PFSK-1 (cell line): Measurements from ENCODE around the gene RIT1.

Experiments used
- FOXP2 ChIP-seq: optimal IDR thresholded peaks from 2 replicates; pipeline ENCODE3; 2011; ENCODE audit warnings: borderline replicate concordance, control low read depth, inconsistent platforms; ENCODE audit not compliant: insufficient read depth; ENCODE audit errors: extremely low read length, extremely low read depth
- POLR2AphosphoS5 ChIP-seq: IDR thresholded peaks from 2 replicates; pipeline ENCODE4 v1.6.1; 2012; ENCODE audit warnings: low read depth, mild to moderate bottlenecking, control low read depth, low read length, moderate library complexity
- SIN3A ChIP-seq: IDR thresholded peaks from 2 replicates; pipeline ENCODE4 v1.6.1; 2012; ENCODE audit warnings: mild to moderate bottlenecking, low read length, moderate library complexity, borderline replicate concordance; ENCODE audit not compliant: insufficient read depth
- TAF1 ChIP-seq: IDR thresholded peaks from 2 replicates; pipeline ENCODE4 v1.6.1; 2012; ENCODE audit warnings: low read length, control low read depth, borderline replicate concordance; ENCODE audit not compliant: insufficient read depth
- TF ChIP-seq, protein P1 (sequence below), 2 experiments: IDR thresholded peaks; 2 replicates each; pipeline versions ENCODE4 v1.6.1 to v1.8.0; 2011 to 2012; ENCODE audit warnings: low read depth in 2 of 2, low read length in 2 of 2, control low read depth in 1 of 2, inconsistent platforms in 1 of 2, mild to moderate bottlenecking in 1 of 2, moderate library complexity in 1 of 2; ENCODE audit not compliant: insufficient read depth in 1 of 2

RIT1 gene

DNA sequence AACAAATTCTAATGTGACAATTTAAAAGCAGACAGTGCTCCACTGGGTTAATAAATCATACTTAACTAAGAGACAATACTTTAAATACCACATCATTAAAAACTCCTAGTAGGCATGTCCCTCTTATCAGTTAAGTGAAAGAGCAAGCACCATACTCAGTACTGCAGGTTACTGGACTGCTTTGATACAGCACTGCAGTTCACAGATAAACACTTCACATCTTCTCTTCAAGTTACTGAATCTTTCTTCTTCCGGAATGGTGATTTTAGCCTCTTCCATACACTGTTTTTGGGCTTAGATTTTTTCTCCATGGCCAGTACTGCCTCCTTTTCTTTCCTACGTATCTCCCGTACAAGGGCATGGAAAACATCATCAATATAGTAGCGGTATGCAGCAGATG lies 11.0 kb downstream of the RIT1 start:
- TF ChIP-seq TAF1 = no peak
- TF ChIP-seq POLR2AphosphoS5 = no peak

DNA sequence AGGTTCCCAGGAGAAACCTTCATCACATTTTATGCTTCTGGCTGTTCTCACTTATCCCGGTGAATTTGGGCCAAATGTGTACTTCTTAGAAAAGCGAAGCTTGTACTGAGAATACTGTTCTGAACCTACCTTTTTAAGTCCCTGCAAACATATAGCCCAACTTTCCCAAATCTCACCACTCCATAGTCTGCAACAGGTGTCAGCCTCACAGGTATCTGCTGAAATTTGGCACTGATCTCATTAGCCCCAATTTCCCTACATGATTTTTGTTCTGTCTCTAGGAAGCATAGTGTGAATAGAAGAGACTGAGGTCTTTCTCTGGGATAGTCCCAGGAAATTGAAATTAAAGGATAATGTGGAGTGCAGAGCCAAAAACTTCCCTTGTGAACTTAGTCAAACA lies 11.5 kb downstream of the RIT1 start:
- TF ChIP-seq, protein P1, sequence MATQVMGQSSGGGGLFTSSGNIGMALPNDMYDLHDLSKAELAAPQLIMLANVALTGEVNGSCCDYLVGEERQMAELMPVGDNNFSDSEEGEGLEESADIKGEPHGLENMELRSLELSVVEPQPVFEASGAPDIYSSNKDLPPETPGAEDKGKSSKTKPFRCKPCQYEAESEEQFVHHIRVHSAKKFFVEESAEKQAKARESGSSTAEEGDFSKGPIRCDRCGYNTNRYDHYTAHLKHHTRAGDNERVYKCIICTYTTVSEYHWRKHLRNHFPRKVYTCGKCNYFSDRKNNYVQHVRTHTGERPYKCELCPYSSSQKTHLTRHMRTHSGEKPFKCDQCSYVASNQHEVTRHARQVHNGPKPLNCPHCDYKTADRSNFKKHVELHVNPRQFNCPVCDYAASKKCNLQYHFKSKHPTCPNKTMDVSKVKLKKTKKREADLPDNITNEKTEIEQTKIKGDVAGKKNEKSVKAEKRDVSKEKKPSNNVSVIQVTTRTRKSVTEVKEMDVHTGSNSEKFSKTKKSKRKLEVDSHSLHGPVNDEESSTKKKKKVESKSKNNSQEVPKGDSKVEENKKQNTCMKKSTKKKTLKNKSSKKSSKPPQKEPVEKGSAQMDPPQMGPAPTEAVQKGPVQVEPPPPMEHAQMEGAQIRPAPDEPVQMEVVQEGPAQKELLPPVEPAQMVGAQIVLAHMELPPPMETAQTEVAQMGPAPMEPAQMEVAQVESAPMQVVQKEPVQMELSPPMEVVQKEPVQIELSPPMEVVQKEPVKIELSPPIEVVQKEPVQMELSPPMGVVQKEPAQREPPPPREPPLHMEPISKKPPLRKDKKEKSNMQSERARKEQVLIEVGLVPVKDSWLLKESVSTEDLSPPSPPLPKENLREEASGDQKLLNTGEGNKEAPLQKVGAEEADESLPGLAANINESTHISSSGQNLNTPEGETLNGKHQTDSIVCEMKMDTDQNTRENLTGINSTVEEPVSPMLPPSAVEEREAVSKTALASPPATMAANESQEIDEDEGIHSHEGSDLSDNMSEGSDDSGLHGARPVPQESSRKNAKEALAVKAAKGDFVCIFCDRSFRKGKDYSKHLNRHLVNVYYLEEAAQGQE (IDR thresholded peaks at IDR 0.05; ENCODE audit: insufficient read depth in 1 of 2, low read depth in 2 of 2, low read length in 2 of 2) = no peak
- no peak for TF ChIP-seq SIN3A
- TF ChIP-seq POLR2AphosphoS5 = no peak
- no peak for TF ChIP-seq FOXP2
- TF ChIP-seq TAF1 = no peak

GRCh38 chr1:155898888-155899287 lies 12.3 kb downstream of the RIT1 start:
- no peak for TF ChIP-seq POLR2AphosphoS5

DNA sequence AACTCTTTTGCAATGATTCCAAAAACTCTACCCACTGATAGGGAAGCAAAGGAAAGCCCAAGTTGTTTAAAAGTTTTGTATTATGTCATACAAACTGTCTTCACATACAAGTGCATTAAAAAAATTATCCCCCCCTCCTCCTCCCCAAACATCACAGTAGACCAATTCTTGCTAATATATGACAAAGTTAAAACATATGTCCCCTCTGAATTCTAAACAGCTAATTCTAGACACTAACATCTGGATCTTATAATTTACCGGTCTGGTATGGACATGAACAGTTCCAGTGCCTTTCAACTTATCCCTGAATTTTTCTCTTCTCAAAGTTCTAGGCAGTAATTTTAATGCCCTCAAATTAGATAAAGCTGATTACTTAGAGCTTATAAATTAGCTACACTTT lies 13.4 kb downstream of the RIT1 start:
- TF ChIP-seq, protein P1 (IDR thresholded peaks at IDR 0.05; ENCODE audit: insufficient read depth in 1 of 2, low read depth in 2 of 2, low read length in 2 of 2) = no peak
- TF ChIP-seq POLR2AphosphoS5 (no peak), SIN3A (no peak), TAF1 (no peak), FOXP2 (no peak)

DNA sequence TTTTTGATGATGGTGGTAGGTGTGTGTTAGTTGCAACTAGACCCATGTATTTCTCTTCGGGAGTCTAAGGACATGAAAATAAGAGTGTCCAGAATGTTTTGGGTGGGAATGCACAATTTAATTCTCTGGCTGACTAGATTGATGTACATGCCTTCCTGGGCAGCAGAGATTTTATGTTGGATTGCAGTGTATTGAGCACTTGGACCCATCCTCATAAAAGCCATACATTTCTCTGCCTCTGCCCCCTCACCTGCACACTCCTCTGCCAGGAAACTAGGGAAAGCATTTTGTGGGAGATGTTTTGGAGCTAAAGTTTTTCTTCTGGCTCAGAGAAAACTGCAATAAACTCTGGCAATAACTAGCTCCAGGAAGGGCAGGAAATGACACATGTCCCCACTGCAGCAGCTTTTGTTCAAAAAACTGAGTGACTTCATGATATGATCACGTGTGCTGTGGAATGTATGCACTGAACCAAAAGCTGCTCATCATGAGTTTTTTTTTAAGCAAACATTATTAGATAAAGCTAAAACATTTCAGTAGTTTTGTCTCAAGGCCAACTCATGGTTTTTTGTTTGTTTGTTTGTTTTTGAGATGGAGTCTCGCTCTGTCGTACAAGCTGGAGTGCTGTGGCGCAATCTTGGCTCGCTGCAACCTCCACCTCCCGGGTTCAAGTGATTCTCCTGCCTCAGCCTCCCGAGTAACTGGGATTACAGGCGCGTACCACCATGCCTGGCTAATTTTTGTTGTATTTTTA lies 17.6 kb downstream of the RIT1 start:
- TF ChIP-seq SIN3A = no peak
- TF ChIP-seq, protein P1 (IDR thresholded peaks at IDR 0.05; ENCODE audit: insufficient read depth in 1 of 2, low read depth in 2 of 2, low read length in 2 of 2) = no peak
- TF ChIP-seq POLR2AphosphoS5 = no peak

GRCh38 chr1:155892796-155893195 lies 18.4 kb downstream of the RIT1 start:
- TF ChIP-seq, protein P1 (IDR thresholded peaks at IDR 0.05; ENCODE audit: insufficient read depth in 1 of 2, low read depth in 2 of 2, low read length in 2 of 2) = no peak
- TF ChIP-seq POLR2AphosphoS5 (no peak), TAF1 (no peak), SIN3A (no peak), FOXP2 (no peak)
